NCI-H748 (cell line): ENCODE data around the gene GNLY.

Source experiments
- DNase-seq: peaks from one replicate; lab custom pipeline; 2025; ENCODE audit not compliant: unreplicated experiment; lab: John Stamatoyannopoulos, UW

GNLY gene

DNA sequence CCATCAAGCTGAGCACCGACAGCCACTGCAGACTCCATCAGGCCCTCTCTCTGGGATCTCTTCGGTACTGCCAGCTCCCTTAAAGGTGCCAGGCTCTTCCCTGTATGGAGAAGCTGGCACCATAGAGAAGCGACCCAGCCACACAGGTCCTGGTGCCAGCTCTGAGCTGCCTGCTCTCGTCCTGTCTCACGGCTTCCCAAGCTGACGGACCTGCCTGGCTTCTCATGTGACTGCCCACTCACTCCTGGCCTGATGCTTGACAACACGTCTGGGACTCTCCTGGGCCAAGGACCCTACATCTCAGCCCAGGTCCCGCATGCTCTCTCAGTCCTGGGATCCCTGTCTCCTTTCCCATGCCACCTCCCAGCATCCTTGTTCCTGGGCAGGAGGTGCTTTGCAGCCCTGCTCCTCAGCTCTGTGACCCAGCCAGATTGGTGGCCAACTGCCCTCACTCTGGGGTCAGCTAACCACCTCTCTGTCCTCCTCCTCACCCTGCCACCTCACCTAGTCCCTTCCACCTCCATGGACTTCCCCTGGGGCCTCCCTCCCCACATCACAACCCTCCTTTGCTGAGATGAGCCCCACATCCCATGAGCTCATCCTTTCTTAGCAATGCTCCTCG, 47.2 kb downstream of the GNLY start:
- no peak for DNase-seq

GRCh38 chr2:85741833-85742455, 47.8 kb downstream of the GNLY start:
- peak; percentile 67 for DNase-seq

- no peak for DNase-seq
Measured at GRCh38 chr2:85743304-85743978, 49.3 kb downstream of the GNLY start.

DNA sequence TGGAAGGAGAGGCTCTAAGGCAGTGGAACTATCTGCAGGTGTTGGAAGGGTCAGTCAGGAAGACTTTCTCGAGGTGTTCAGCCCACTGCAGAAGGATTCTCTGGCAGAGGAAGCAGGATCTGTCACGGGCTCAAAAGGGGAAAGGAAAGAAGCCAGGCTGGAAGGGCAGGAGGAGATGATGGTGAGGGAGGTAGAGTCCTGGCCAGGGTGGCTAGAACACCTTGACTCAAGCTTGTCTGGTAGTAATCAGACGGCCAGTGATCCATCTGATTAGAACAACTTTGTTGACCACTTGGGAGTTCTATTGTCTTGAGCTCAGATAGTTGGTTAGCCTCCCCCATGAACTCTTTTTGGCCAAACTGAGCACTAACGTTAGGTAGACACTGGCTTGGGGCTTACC, 49.9 kb downstream of the GNLY start:
- DNase-seq: no peak

GRCh38 chr2:85744741-85745601, 50.8 kb downstream of the GNLY start:
- DNase-seq: no peak

DNA sequence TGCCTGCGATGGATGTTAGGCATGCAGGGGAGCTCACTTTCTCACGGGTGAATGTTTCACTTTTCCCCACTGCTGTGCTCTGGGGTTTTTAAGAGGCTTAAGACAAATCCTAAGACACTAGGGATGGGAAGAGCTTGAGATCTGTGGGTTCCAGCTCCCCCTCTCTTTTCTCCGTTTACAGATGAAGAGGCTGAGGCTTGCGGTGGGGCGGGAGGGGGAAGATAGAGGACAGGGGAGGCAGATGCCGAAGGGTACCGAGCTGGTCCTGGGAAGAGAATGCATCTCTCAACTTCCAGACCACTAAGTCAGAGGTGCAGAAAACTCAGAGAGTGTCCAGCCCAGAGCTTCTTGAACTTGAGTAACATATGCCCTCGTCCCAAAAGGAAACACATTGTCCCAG, 51.5 kb downstream of the GNLY start:
- no peak for DNase-seq

DNA sequence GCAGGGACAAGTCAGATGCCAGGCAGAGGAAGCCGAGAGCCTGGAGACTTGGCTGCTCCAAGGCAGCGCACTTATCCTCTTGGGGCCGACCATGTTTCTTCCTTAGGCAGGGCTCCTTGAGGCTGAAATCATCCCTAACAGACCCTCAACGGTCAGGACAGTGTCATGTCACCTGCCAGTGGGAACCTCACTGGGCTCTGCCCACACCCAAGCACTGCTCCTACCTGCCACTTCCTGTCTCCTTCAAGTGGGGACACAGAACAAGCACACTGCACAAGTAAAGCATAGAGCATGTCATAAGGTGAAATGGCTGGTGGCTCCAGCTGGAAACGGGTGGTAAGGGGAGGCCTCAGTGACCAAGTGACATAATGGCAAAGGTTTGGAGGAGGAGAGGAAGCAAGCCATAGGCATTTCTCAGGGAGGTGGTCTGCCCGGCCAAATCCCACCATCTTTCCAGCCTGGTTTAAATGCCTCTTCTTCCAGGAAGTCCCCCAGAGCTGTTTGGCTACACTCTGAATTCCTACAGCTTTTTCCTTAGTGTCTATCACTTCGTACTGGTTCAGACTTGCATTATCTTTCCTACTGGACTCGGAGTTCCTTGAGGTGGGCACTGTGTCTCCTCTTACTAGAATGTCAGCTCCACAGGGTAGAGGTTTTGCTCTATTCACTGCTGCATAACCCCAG, 52.3 kb downstream of the GNLY start:
- DNase-seq: no peak

GRCh38 chr2:85747441-85747840, 53.3 kb downstream of the GNLY start:
- DNase-seq: no peak

GRCh38 chr2:85748039-85748734, 54.0 kb downstream of the GNLY start:
- DNase-seq: no peak
